ENCODE data around the gene PSMA5. TPM values are rescaled to one million over a fixed set of nuclear protein-coding genes. Genes with fewer than 3 reads are reported as not detected.

PSMA5 gene
- total and polyA plus RNA-seq, 2 of the 13 experiments (the other 11 are each of a cell fraction or from before 2014, with no cell fraction given), result 140 to 169 TPM

GRCh38 chr1:109468061-109468460 lies 41.8 kb upstream of the PSMA5 start:
- in situ Hi-C loops (cut with HindIII; ENCODE audit: extremely low pct_ligation_motif_present, low pct_unique_long_range_greater_than_20kb) (no loop called here), intact Hi-C loops (cut with micrococcal nuclease; ENCODE audit: unreplicated experiment) (no loop called here)
- Histone ChIP-seq H3K9ac (ENCODE audit: insufficient read depth, low read depth, low read length) (no peak overlapping the region), H3K36me3 (replicated peaks in 1 of 2; ENCODE audit: control insufficient read depth in 1 of 2, insufficient read depth in 2 of 2, low read length in 2 of 2) (no peaks in the 10 kb centered on the region), H3K27me3 (ENCODE audit: control insufficient read depth in 1 of 2, insufficient read depth in 2 of 2, low read length in 2 of 2) (peaks cover 0 to 61% of the 10 kb centered on the region in 2 experiments; a peak in 4 of 5 replicates), H4K20me1 (ENCODE audit: insufficient read depth, low read length) (no peaks in the 10 kb centered on the region), H3K79me2 (ENCODE audit: insufficient read depth, low read length) (no peaks in the 10 kb centered on the region), H3K4me3 (replicated peaks in 1 of 3; ENCODE audit: insufficient read depth in 1 of 3, low read depth in 2 of 3, low read length in 3 of 3) (no peak overlapping the region), H3K27ac (ENCODE audit: extremely low read length, insufficient read depth, low read length) (no peak overlapping the region), H2AFZ (ENCODE audit: low read length) (no peak overlapping the region), H3K4me1 (ENCODE audit: insufficient read depth, low read length) (peaks cover 19% of the 10 kb centered on the region), H3K9me3 (ENCODE audit: low read length) (no peaks in the 10 kb centered on the region), H3K4me2 (ENCODE audit: low read depth, low read length) (no peak overlapping the region)
- WGBS (ENCODE audit: low lambda C conversion rate), result 56% methylated on average over 1 of the region's 1 CpG
- POLR2A ChIA-PET, result no interaction called here
- TF ChIP-seq ZNF570 (CRISPR knock-in tag; IDR thresholded peaks at IDR 0.05; ENCODE audit: borderline replicate concordance), result no peak
- TF ChIP-seq U2AF1 (optimal IDR thresholded peaks at IDR 0.05; ENCODE audit: low read depth, low read length), result no peak
- TF ChIP-seq ZNF616 (CRISPR knock-in tag; IDR thresholded peaks at IDR 0.05; ENCODE audit: low read depth), result no peak
- TF ChIP-seq FOXK1 (CRISPR knock-in tag; IDR thresholded peaks at IDR 0.05; ENCODE audit: borderline replicate concordance, low read depth), result no peak
- no peak for TF ChIP-seq BCL6 (CRISPR knock-in tag; IDR thresholded peaks at IDR 0.05)
- TF ChIP-seq, protein P1, sequence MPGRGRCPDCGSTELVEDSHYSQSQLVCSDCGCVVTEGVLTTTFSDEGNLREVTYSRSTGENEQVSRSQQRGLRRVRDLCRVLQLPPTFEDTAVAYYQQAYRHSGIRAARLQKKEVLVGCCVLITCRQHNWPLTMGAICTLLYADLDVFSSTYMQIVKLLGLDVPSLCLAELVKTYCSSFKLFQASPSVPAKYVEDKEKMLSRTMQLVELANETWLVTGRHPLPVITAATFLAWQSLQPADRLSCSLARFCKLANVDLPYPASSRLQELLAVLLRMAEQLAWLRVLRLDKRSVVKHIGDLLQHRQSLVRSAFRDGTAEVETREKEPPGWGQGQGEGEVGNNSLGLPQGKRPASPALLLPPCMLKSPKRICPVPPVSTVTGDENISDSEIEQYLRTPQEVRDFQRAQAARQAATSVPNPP (CRISPR knock-in tag; IDR thresholded peaks at IDR 0.05), result no peak
- TF ChIP-seq KLF9 (CRISPR knock-in tag; IDR thresholded peaks at IDR 0.05; ENCODE audit: low read depth), result no peak
- TF ChIP-seq ZNF451 (CRISPR knock-in tag; IDR thresholded peaks at IDR 0.05), result no peak
- TF ChIP-seq PITX1 (CRISPR knock-in tag; IDR thresholded peaks at IDR 0.05), result no peak
- TF ChIP-seq, protein P2, sequence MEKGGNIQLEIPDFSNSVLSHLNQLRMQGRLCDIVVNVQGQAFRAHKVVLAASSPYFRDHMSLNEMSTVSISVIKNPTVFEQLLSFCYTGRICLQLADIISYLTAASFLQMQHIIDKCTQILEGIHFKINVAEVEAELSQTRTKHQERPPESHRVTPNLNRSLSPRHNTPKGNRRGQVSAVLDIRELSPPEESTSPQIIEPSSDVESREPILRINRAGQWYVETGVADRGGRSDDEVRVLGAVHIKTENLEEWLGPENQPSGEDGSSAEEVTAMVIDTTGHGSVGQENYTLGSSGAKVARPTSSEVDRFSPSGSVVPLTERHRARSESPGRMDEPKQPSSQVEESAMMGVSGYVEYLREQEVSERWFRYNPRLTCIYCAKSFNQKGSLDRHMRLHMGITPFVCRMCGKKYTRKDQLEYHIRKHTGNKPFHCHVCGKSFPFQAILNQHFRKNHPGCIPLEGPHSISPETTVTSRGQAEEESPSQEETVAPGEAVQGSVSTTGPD (CRISPR knock-in tag; IDR thresholded peaks at IDR 0.05), result no peak
- TF ChIP-seq SNAI1 (CRISPR knock-in tag; IDR thresholded peaks at IDR 0.05; ENCODE audit: borderline replicate concordance), result no peak
- no peak for TF ChIP-seq NFYC (CRISPR knock-in tag; IDR thresholded peaks at IDR 0.05)
- CTCF ChIA-PET (ENCODE audit: low intra/inter-chr PET ratio, low total read pairs), result no interaction called here
- DNase-seq (ENCODE audit: low spot score), result no peak
- no peak for ATAC-seq
- no peak for FAIRE-seq
- BruUV-seq (replicated peaks), result no TSS peak
